GM23338 (cell line): ENCODE results near the gene SAMD4A. TPM values are rescaled to one million over a fixed set of nuclear protein-coding genes. Genes with fewer than 3 reads are reported as not detected.

ENCODE experiments used
- ATAC-seq: fragments of 200-7000 bp; cut with Tn5 transposase; 3 replicates; pipeline ENCODE4 v1.9.1; 2020
- DNase-seq: peaks from one replicate; pipeline ENCODE4 v3.0.0-alpha.2; 2015; ENCODE audit warnings: low spot score
- H2AFZ ChIP-seq: fragments of 200-600 bp; sonication (generic); 2 replicates; pipeline ENCODE4 v1.8.0; 2016; ENCODE audit warnings: antibody characterized with exemption, mild to moderate bottlenecking, moderate library complexity
- H3F3A ChIP-seq: fragments of 200-600 bp; sonication (generic); replicated peaks from 2 replicates; pipeline ENCODE4 v1.8.0; 2017; ENCODE audit warnings: antibody characterized with exemption, mixed run types, low read depth
- H3K27ac ChIP-seq: fragments of 200-600 bp; sonication (generic); 2 replicates; pipeline ENCODE4 v1.6.1; 2016; ENCODE audit warnings: low read depth
- H3K27me3 ChIP-seq: fragments of 200-600 bp; sonication (generic); 2 replicates; pipeline ENCODE4 v1.8.0; 2016; ENCODE audit warnings: mild to moderate bottlenecking, mixed run types, moderate library complexity; ENCODE audit not compliant: insufficient read depth
- H3K36me3 ChIP-seq: fragments of 200-600 bp; sonication (generic); 2 replicates; pipeline ENCODE4 v1.8.0; 2016; ENCODE audit warnings: mild to moderate bottlenecking; ENCODE audit not compliant: insufficient read depth
- H3K4me1 ChIP-seq: fragments of 200-600 bp; sonication (generic); 2 replicates; pipeline ENCODE4 v1.8.0; 2016; ENCODE audit warnings: mild to moderate bottlenecking, moderate library complexity; ENCODE audit not compliant: insufficient read depth
- H3K4me2 ChIP-seq: fragments of 200-600 bp; sonication (generic); 2 replicates; pipeline ENCODE4 v1.7.1; 2017; ENCODE audit warnings: mixed run types
- H3K4me3 ChIP-seq: fragments of 200-600 bp; sonication (generic); 2 replicates; pipeline ENCODE4 v1.6.1; 2016; ENCODE audit warnings: mixed run types
- H3K79me2 ChIP-seq: fragments of 200-600 bp; sonication (generic); replicated peaks from 2 replicates; pipeline ENCODE4 v1.8.0; 2017; ENCODE audit warnings: mild to moderate bottlenecking; ENCODE audit not compliant: insufficient read depth
- H3K9me2 ChIP-seq: fragments of 200-600 bp; sonication (generic); 2 replicates; pipeline ENCODE4 v1.8.0; 2017; ENCODE audit not compliant: insufficient read depth
- H4K20me1 ChIP-seq: fragments of 200-600 bp; sonication (generic); replicated peaks from 2 replicates; pipeline ENCODE4 v1.8.0; 2017; ENCODE audit warnings: mild to moderate bottlenecking; ENCODE audit not compliant: insufficient read depth
- H3K27ac Mint-ChIP-seq: 2 replicates; pipeline ENCODE4 v1.8.0; 2020; ENCODE audit warnings: inconsistent platforms, mild to moderate bottlenecking, moderate library complexity, mixed read lengths
- H3K27me3 Mint-ChIP-seq: 3 replicates; pipeline ENCODE4 v1.8.0; 2022; ENCODE audit warnings: low read depth, mild to moderate bottlenecking, moderate library complexity, mixed read lengths, inconsistent platforms; ENCODE audit not compliant: insufficient read depth, poor library complexity
- H3K36me3 Mint-ChIP-seq: 3 replicates; pipeline ENCODE4 v1.8.0; 2021; ENCODE audit warnings: low read depth, mild to moderate bottlenecking, inconsistent platforms, moderate library complexity, mixed read lengths
- H3K4me1 Mint-ChIP-seq: 3 replicates; pipeline ENCODE4 v1.8.0; 2020; ENCODE audit warnings: mild to moderate bottlenecking, inconsistent platforms, mixed read lengths
- H3K4me3 Mint-ChIP-seq: 3 replicates; pipeline ENCODE4 v1.8.0; 2021; ENCODE audit warnings: moderate library complexity, mild to moderate bottlenecking, inconsistent platforms, mixed read lengths
- H3K9me3 Mint-ChIP-seq: 3 replicates; pipeline ENCODE4 v1.8.0; 2020; ENCODE audit warnings: moderate library complexity, mild to moderate bottlenecking, inconsistent platforms, mixed read lengths
- CREB1 ChIP-seq: fragments of 250-450 bp; sonication (Bioruptor Pico); IDR thresholded peaks from 2 replicates; pipeline ENCODE4 v1.5.0; 2020; ENCODE audit warnings: low read depth, mild to moderate bottlenecking, moderate library complexity
- EZH2 ChIP-seq: fragments of 200-600 bp; sonication (generic); IDR thresholded peaks from one replicate; pipeline ENCODE4 v1.8.0; 2017; ENCODE audit warnings: antibody characterized with exemption, mild to moderate bottlenecking, low read depth; ENCODE audit not compliant: unreplicated experiment
- EZH2phosphoT487 ChIP-seq: fragments of 200-600 bp; sonication (generic); IDR thresholded peaks from one replicate; pipeline ENCODE4 v1.8.1; 2018; ENCODE audit warnings: antibody characterized with exemption; ENCODE audit not compliant: unreplicated experiment
- JUNB ChIP-seq: IDR thresholded peaks from one replicate; pipeline ENCODE4 v1.6.1; 2016; ENCODE audit warnings: antibody characterized with exemption; ENCODE audit not compliant: unreplicated experiment
- NANOG ChIP-seq: IDR thresholded peaks from 2 replicates; pipeline ENCODE4 v1.6.1; 2016; ENCODE audit warnings: antibody characterized with exemption, borderline replicate concordance
- POLR2AphosphoS5 ChIP-seq: IDR thresholded peaks from 2 replicates; pipeline ENCODE4 v1.6.1; 2016; ENCODE audit warnings: antibody characterized with exemption, low read depth
- STAT1 ChIP-seq: IDR thresholded peaks from one replicate; pipeline ENCODE4 v1.6.1; 2016; ENCODE audit warnings: antibody characterized with exemption; ENCODE audit not compliant: unreplicated experiment
- ZNF114 ChIP-seq: fragments of 250-450 bp; sonication (Bioruptor Pico); IDR thresholded peaks from 2 replicates; pipeline ENCODE4 v1.5.0; 2020; ENCODE audit warnings: mild to moderate bottlenecking, moderate library complexity
- ZNF331 ChIP-seq: fragments of 250-450 bp; sonication (Bioruptor Pico); IDR thresholded peaks from 2 replicates; pipeline ENCODE4 v1.5.0; 2020; ENCODE audit warnings: low read depth, mild to moderate bottlenecking, moderate library complexity
- polyA plus RNA-seq: library from polyadenylated mRNA; unstranded; fragments of >200 nt; fragmentation: Nextera tagmentation; extraction: Ambion mirVana; gene quantifications from 2 replicates; pipeline ENCODE4 v1.2.1, GENCODE V29; 2016
- total RNA-seq: library from RNA; depleted of rRNA; stranded (reverse); fragments of >200 nt; shearing (Covaris generic); gene quantifications from 2 replicates; pipeline ENCODE4 v1.2.3, GENCODE V29; 2014
- TF ChIP-seq, protein P1 (sequence below): IDR thresholded peaks from one replicate; pipeline ENCODE4 v1.6.1; 2018; ENCODE audit warnings: antibody characterized with exemption; ENCODE audit not compliant: unreplicated experiment
- TF ChIP-seq, protein P2 (sequence below): fragments of 250-450 bp; sonication (Bioruptor Pico); IDR thresholded peaks from 2 replicates; pipeline ENCODE4 v1.5.0; 2020; ENCODE audit warnings: mild to moderate bottlenecking, moderate library complexity
- TF ChIP-seq, protein P3 (sequence below), 2 experiments: fragments of 200-600 bp in 1 of 2; sonication (generic) in 1 of 2; conservative IDR thresholded peaks; 2 replicates each; pipeline versions ENCODE4 v1.5.1 to v1.6.1; 2016 to 2017; ENCODE audit warnings: antibody characterized with exemption in 2 of 2, low read depth in 2 of 2, mild to moderate bottlenecking in 2 of 2, moderate library complexity in 1 of 2
- TF ChIP-seq, protein P4 (sequence below): IDR thresholded peaks from 2 replicates; pipeline ENCODE4 v1.6.1; 2016; ENCODE audit warnings: antibody characterized with exemption

Gene SAMD4A
- total and polyA plus RNA-seq, 2 experiments from 2014 or later, result 1.6 to 6.9 TPM

DNA sequence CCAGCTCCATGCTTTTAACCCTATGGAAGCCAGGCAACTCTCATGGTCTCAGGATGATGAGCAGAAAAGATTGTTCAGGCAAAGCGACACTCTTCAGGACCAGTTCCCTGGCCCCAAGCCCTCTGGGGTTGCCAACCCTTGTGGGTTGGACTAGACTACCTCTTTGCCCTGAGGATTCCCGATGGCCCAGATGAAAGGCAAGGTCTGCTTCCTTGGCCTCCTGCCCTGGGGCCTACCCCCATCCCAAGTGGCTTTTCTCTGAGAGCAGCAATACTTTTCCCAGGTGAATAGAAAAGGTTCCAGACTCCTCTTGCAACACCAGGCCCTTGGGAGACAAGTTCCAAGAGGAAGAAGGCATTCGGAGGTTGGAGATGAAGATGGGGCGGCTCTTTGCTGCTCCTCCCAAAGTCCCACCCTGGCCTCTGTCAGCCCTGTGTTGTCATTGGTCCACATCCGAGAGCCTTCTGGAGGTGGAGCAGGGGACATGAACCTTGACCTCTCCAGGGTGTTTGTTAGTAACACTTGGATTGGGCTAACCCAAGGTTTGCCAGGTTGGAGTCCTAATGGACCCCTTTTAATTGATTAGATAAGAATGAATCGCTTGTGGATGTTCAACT lies 204.6 kb downstream of the SAMD4A start:
- no peaks in the 10 kb centered on the region for H3K36me3 ChIP-seq
- H3K9me2 ChIP-seq, result no peaks in the 10 kb centered on the region
- no peaks in the 10 kb centered on the region for H3F3A ChIP-seq
- ATAC-seq, result no peak
- no peak overlapping the region for H3K4me3 ChIP-seq
- no peak overlapping the region for H3K27ac ChIP-seq
- H3K4me3 Mint-ChIP-seq, result no peak overlapping the region
- no peak overlapping the region for H2AFZ ChIP-seq
- H4K20me1 ChIP-seq, result no peaks in the 10 kb centered on the region
- peaks cover 7% of the 10 kb centered on the region for H3K4me1 ChIP-seq
- peaks cover 19% of the 10 kb centered on the region for H3K27me3 Mint-ChIP-seq
- H3K4me2 ChIP-seq, result no peak overlapping the region
- peaks cover 20% of the 10 kb centered on the region for H3K4me1 Mint-ChIP-seq
- no peaks in the 10 kb centered on the region for H3K79me2 ChIP-seq
- TF ChIP-seq EZH2 (no peak), NANOG (no peak), ZNF114 (CRISPR knock-in tag) (no peak), ZNF331 (CRISPR knock-in tag) (no peak), EZH2phosphoT487 (no peak), CREB1 (CRISPR knock-in tag) (no peak), POLR2AphosphoS5 (no peak), JUNB (no peak), STAT1 (no peak)
- TF ChIP-seq, protein P1, sequence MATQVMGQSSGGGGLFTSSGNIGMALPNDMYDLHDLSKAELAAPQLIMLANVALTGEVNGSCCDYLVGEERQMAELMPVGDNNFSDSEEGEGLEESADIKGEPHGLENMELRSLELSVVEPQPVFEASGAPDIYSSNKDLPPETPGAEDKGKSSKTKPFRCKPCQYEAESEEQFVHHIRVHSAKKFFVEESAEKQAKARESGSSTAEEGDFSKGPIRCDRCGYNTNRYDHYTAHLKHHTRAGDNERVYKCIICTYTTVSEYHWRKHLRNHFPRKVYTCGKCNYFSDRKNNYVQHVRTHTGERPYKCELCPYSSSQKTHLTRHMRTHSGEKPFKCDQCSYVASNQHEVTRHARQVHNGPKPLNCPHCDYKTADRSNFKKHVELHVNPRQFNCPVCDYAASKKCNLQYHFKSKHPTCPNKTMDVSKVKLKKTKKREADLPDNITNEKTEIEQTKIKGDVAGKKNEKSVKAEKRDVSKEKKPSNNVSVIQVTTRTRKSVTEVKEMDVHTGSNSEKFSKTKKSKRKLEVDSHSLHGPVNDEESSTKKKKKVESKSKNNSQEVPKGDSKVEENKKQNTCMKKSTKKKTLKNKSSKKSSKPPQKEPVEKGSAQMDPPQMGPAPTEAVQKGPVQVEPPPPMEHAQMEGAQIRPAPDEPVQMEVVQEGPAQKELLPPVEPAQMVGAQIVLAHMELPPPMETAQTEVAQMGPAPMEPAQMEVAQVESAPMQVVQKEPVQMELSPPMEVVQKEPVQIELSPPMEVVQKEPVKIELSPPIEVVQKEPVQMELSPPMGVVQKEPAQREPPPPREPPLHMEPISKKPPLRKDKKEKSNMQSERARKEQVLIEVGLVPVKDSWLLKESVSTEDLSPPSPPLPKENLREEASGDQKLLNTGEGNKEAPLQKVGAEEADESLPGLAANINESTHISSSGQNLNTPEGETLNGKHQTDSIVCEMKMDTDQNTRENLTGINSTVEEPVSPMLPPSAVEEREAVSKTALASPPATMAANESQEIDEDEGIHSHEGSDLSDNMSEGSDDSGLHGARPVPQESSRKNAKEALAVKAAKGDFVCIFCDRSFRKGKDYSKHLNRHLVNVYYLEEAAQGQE, result no peak
- TF ChIP-seq, protein P2, sequence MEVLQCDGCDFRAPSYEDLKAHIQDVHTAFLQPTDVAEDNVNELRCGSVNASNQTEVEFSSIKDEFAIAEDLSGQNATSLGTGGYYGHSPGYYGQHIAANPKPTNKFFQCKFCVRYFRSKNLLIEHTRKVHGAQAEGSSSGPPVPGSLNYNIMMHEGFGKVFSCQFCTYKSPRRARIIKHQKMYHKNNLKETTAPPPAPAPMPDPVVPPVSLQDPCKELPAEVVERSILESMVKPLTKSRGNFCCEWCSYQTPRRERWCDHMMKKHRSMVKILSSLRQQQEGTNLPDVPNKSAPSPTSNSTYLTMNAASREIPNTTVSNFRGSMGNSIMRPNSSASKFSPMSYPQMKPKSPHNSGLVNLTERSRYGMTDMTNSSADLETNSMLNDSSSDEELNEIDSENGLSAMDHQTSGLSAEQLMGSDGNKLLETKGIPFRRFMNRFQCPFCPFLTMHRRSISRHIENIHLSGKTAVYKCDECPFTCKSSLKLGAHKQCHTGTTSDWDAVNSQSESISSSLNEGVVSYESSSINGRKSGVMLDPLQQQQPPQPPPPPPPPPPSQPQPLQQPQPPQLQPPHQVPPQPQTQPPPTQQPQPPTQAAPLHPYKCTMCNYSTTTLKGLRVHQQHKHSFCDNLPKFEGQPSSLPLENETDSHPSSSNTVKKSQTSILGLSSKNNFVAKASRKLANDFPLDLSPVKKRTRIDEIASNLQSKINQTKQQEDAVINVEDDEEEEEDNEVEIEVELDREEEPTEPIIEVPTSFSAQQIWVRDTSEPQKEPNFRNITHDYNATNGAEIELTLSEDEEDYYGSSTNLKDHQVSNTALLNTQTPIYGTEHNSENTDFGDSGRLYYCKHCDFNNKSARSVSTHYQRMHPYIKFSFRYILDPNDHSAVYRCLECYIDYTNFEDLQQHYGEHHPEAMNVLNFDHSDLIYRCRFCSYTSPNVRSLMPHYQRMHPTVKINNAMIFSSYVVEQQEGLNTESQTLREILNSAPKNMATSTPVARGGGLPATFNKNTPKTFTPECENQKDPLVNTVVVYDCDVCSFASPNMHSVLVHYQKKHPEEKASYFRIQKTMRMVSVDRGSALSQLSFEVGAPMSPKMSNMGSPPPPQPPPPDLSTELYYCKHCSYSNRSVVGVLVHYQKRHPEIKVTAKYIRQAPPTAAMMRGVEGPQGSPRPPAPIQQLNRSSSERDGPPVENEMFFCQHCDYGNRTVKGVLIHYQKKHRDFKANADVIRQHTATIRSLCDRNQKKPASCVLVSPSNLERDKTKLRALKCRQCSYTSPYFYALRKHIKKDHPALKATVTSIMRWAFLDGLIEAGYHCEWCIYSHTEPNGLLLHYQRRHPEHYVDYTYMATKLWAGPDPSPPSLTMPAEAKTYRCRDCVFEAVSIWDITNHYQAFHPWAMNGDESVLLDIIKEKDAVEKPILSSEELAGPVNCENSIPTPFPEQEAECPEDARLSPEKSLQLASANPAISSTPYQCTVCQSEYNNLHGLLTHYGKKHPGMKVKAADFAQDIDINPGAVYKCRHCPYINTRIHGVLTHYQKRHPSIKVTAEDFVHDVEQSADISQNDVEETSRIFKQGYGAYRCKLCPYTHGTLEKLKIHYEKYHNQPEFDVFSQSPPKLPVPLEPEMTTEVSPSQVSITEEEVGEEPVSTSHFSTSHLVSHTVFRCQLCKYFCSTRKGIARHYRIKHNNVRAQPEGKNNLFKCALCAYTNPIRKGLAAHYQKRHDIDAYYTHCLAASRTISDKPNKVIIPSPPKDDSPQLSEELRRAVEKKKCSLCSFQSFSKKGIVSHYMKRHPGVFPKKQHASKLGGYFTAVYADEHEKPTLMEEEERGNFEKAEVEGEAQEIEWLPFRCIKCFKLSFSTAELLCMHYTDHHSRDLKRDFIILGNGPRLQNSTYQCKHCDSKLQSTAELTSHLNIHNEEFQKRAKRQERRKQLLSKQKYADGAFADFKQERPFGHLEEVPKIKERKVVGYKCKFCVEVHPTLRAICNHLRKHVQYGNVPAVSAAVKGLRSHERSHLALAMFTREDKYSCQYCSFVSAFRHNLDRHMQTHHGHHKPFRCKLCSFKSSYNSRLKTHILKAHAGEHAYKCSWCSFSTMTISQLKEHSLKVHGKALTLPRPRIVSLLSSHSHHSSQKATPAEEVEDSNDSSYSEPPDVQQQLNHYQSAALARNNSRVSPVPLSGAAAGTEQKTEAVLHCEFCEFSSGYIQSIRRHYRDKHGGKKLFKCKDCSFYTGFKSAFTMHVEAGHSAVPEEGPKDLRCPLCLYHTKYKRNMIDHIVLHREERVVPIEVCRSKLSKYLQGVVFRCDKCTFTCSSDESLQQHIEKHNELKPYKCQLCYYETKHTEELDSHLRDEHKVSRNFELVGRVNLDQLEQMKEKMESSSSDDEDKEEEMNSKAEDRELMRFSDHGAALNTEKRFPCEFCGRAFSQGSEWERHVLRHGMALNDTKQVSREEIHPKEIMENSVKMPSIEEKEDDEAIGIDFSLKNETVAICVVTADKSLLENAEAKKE (CRISPR knock-in tag), result no peak
- TF ChIP-seq, protein P3, sequence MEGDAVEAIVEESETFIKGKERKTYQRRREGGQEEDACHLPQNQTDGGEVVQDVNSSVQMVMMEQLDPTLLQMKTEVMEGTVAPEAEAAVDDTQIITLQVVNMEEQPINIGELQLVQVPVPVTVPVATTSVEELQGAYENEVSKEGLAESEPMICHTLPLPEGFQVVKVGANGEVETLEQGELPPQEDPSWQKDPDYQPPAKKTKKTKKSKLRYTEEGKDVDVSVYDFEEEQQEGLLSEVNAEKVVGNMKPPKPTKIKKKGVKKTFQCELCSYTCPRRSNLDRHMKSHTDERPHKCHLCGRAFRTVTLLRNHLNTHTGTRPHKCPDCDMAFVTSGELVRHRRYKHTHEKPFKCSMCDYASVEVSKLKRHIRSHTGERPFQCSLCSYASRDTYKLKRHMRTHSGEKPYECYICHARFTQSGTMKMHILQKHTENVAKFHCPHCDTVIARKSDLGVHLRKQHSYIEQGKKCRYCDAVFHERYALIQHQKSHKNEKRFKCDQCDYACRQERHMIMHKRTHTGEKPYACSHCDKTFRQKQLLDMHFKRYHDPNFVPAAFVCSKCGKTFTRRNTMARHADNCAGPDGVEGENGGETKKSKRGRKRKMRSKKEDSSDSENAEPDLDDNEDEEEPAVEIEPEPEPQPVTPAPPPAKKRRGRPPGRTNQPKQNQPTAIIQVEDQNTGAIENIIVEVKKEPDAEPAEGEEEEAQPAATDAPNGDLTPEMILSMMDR (conservative IDR thresholded peaks at IDR 0.05; ENCODE audit: low read depth in 2 of 2), result no peak
- TF ChIP-seq, protein P4, sequence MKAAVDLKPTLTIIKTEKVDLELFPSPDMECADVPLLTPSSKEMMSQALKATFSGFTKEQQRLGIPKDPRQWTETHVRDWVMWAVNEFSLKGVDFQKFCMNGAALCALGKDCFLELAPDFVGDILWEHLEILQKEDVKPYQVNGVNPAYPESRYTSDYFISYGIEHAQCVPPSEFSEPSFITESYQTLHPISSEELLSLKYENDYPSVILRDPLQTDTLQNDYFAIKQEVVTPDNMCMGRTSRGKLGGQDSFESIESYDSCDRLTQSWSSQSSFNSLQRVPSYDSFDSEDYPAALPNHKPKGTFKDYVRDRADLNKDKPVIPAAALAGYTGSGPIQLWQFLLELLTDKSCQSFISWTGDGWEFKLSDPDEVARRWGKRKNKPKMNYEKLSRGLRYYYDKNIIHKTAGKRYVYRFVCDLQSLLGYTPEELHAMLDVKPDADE, result no peak
- no peaks in the 10 kb centered on the region for H3K36me3 Mint-ChIP-seq
- H3K27me3 ChIP-seq, result no peaks in the 10 kb centered on the region
- H3K9me3 Mint-ChIP-seq, result no peaks in the 10 kb centered on the region; the same call in 1 of the 3 replicates
- no peak for DNase-seq
- H3K27ac Mint-ChIP-seq, result no peak overlapping the region
